ENCODE measurements around the gene ATF6B. TPM values are rescaled to one million over a fixed set of nuclear protein-coding genes. Genes with fewer than 3 reads are reported as not detected.

The ATF6B gene
- total RNA-seq, 6 experiments from 2014 or later: 15.2 to 35.5 (median 33.2) TPM

- H3K36me3 ChIP-seq: peaks cover 2 to 19% (median 11%) of the 10 kb centered on the region in 4 donors
- TF ChIP-seq POLR2A (IDR thresholded peaks at IDR 0.05): no peak
- TF ChIP-seq CTCF (IDR thresholded peaks at IDR 0.05): no peak
- no peak overlapping the region for H3K4me3 ChIP-seq
- intact Hi-C loops (cut with DNase I): no loop called here
- no peaks in the 10 kb centered on the region for H3K27me3 ChIP-seq
- H3K27ac ChIP-seq: no peak overlapping the region
- peaks cover 0 to 7% (median 0%) of the 10 kb centered on the region in 4 donors for H3K4me1 ChIP-seq
- DNase-seq (no peak), ATAC-seq (no peak)
- 65% methylated on average over 7 of the region's 9 CpGs for WGBS (ENCODE audit: insufficient coverage, low coverage, low lambda C conversion rate, missing lambda C conversion rate)
- H3K9me3 ChIP-seq: no peaks in the 10 kb centered on the region
These were observed 15.5 kb downstream of the ATF6B start for GRCh38 chr6:32112431-32112980.

GRCh38 chr6:32111424-32112066, 16.5 kb downstream of the ATF6B start:
- Histone ChIP-seq H3K4me1 (peaks cover 0 to 7% (median 0%) of the 10 kb centered on the region in 4 donors), H3K36me3 (peaks cover 0 to 9% (median 4%) of the 10 kb centered on the region in 4 donors), H3K27ac (no peak overlapping the region), H3K9me3 (no peaks in the 10 kb centered on the region), H3K27me3 (no peaks in the 10 kb centered on the region), H3K4me3 (no peak overlapping the region)
- WGBS (ENCODE audit: insufficient coverage, low coverage, low lambda C conversion rate, missing lambda C conversion rate): 56% methylated on average over 7 of the region's 7 CpGs
- intact Hi-C loops (cut with DNase I): no loop called here
- TF ChIP-seq POLR2A (IDR thresholded peaks at IDR 0.05) (no peak), CTCF (IDR thresholded peaks at IDR 0.05) (no peak)
- ATAC-seq (no peak), DNase-seq (no peak)

- peaks cover 0 to 7% (median 0%) of the 10 kb centered on the region in 4 donors for H3K4me1 ChIP-seq
- H3K9me3 ChIP-seq: no peaks in the 10 kb centered on the region
- intact Hi-C loops (cut with DNase I): no loop called here
These were observed 17.4 kb downstream of the ATF6B start for GRCh38 chr6:32110632-32111031.

GRCh38 chr6:32109765-32110160, 18.3 kb downstream of the ATF6B start:
- H3K27me3 ChIP-seq: no peaks in the 10 kb centered on the region
- no peak overlapping the region for H3K4me3 ChIP-seq
- TF ChIP-seq POLR2A (IDR thresholded peaks at IDR 0.05) (no peak), CTCF (IDR thresholded peaks at IDR 0.05) (no peak)
- ATAC-seq (no peak), DNase-seq (no peak)
- no peaks in the 10 kb centered on the region for H3K9me3 ChIP-seq
- intact Hi-C loops (cut with DNase I): no loop called here
- H3K4me1 ChIP-seq: peaks cover 0 to 7% (median 0%) of the 10 kb centered on the region in 4 donors
- no peak overlapping the region for H3K27ac ChIP-seq
- WGBS (ENCODE audit: insufficient coverage, low coverage, low lambda C conversion rate, missing lambda C conversion rate): 38% methylated on average over 6 of the region's 6 CpGs
- no peaks in the 10 kb centered on the region for H3K36me3 ChIP-seq

More at GRCh38 chr6:32110632-32111031, 17.4 kb downstream of the ATF6B start:
- ATAC-seq: peak; percentile 32 to 66 (median 47)
- H3K4me3 ChIP-seq: no peak overlapping the region
- no peak overlapping the region for H3K27ac ChIP-seq
- TF ChIP-seq POLR2A (IDR thresholded peaks at IDR 0.05) (no peak), CTCF (IDR thresholded peaks at IDR 0.05) (no peak)
- DNase-seq: peak in 1 of 3 donors; percentile 69
- H3K36me3 ChIP-seq: no peaks in the 10 kb centered on the region
- no peaks in the 10 kb centered on the region for H3K27me3 ChIP-seq
- WGBS (ENCODE audit: insufficient coverage, low coverage, low lambda C conversion rate, missing lambda C conversion rate): 0% methylated on average over 1 of the region's 7 CpGs

All from right lobe of liver (tissue), 6 donors.